ENCODE data around the gene MGLL. TPM values are rescaled to one million over a fixed set of nuclear protein-coding genes. Genes with fewer than 3 reads are reported as not detected.

MGLL gene
- total RNA-seq, 1 experiment from 2014 or later = 2.1 TPM

DNA sequence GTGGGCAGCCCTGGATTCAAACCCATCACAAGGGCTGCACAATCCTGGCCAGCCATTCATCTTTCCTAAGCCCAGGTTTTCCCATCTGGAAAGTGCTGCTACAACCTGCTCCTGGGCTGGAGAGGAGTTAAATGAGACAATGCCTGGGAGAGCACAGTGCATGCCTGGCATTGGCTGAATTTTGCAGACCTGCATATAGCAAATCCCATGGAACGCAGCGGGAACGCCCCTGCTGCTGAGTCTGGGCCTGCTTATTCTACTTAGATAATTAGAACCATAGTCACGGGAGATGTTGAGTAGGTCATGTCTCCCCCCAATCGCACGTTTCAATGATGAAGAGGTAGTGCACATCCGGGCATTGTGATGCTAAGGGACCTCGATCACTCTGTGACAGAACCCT lies 102.9 kb downstream of the MGLL start:
- no peak for DNase-seq (ENCODE audit: low read depth, low spot score)
- in situ Hi-C loops (cut with HindIII; ENCODE audit: low pct_unique_long_range_greater_than_20kb, low sequenced_read_pairs) = no loop called here
- H3K27ac ChIP-seq (ENCODE audit: low read length) = no peak overlapping the region
- no peaks in the 10 kb centered on the region for H3K4me1 ChIP-seq (ENCODE audit: control insufficient read depth, insufficient read depth, low read length)
- ChIA-PET CTCF (no interaction called here), POLR2A (no interaction called here)
- intact Hi-C loops (cut with micrococcal nuclease; ENCODE audit: unreplicated experiment) = no loop called here
- no peaks in the 10 kb centered on the region for H3K36me3 ChIP-seq (ENCODE audit: control insufficient read depth, insufficient read depth, low read length)
- TF ChIP-seq, protein P1, sequence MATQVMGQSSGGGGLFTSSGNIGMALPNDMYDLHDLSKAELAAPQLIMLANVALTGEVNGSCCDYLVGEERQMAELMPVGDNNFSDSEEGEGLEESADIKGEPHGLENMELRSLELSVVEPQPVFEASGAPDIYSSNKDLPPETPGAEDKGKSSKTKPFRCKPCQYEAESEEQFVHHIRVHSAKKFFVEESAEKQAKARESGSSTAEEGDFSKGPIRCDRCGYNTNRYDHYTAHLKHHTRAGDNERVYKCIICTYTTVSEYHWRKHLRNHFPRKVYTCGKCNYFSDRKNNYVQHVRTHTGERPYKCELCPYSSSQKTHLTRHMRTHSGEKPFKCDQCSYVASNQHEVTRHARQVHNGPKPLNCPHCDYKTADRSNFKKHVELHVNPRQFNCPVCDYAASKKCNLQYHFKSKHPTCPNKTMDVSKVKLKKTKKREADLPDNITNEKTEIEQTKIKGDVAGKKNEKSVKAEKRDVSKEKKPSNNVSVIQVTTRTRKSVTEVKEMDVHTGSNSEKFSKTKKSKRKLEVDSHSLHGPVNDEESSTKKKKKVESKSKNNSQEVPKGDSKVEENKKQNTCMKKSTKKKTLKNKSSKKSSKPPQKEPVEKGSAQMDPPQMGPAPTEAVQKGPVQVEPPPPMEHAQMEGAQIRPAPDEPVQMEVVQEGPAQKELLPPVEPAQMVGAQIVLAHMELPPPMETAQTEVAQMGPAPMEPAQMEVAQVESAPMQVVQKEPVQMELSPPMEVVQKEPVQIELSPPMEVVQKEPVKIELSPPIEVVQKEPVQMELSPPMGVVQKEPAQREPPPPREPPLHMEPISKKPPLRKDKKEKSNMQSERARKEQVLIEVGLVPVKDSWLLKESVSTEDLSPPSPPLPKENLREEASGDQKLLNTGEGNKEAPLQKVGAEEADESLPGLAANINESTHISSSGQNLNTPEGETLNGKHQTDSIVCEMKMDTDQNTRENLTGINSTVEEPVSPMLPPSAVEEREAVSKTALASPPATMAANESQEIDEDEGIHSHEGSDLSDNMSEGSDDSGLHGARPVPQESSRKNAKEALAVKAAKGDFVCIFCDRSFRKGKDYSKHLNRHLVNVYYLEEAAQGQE (IDR thresholded peaks at IDR 0.05; ENCODE audit: insufficient read depth in 1 of 2, low read depth in 2 of 2, low read length in 1 of 2) = no peak
- TF ChIP-seq TCF7L2 (IDR thresholded peaks at IDR 0.05; ENCODE audit: low read depth, low read length) = no peak
- no peak for TF ChIP-seq SIN3A (IDR thresholded peaks at IDR 0.05; ENCODE audit: borderline replicate concordance, insufficient read depth, low read depth, low read length)
- TF ChIP-seq, protein P2, sequence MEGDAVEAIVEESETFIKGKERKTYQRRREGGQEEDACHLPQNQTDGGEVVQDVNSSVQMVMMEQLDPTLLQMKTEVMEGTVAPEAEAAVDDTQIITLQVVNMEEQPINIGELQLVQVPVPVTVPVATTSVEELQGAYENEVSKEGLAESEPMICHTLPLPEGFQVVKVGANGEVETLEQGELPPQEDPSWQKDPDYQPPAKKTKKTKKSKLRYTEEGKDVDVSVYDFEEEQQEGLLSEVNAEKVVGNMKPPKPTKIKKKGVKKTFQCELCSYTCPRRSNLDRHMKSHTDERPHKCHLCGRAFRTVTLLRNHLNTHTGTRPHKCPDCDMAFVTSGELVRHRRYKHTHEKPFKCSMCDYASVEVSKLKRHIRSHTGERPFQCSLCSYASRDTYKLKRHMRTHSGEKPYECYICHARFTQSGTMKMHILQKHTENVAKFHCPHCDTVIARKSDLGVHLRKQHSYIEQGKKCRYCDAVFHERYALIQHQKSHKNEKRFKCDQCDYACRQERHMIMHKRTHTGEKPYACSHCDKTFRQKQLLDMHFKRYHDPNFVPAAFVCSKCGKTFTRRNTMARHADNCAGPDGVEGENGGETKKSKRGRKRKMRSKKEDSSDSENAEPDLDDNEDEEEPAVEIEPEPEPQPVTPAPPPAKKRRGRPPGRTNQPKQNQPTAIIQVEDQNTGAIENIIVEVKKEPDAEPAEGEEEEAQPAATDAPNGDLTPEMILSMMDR (IDR thresholded peaks at IDR 0.05) = no peak
- TF ChIP-seq POLR2AphosphoS5 (IDR thresholded peaks at IDR 0.05; ENCODE audit: low read depth, low read length) = no peak
- H3K4me3 ChIP-seq (ENCODE audit: low read depth in 2 of 2, low read length in 2 of 2) = no peak overlapping the region
- BruUV-seq (replicated peaks) = no TSS peak
- ATAC-seq = no peak
- H3K9me3 ChIP-seq (ENCODE audit: control insufficient read depth, insufficient read depth, low read depth, low read length) = no peaks in the 10 kb centered on the region
- peaks cover 7% of the 10 kb centered on the region; the same call in 1 of the 2 replicates for H3K27me3 ChIP-seq (ENCODE audit: control insufficient read depth, insufficient read depth, low read length)

DNA sequence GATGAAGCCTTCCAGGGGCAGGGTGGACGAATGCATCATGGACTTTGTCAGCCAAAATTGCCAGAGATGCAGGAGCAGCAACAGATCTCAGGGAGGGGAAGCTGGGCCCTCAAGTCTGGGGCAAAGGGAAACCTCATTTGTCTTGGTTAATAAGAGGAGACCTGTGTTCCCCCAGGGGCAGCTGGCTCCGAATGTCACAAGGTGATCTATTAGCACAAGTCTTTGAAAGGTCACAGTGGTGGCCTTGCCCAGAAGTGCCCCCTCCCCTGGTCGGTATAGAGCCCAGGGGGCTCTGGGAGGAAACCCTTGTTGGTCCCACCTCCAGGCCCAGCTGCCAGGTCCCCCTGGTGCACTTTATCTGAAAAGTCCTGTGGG lies 103.4 kb downstream of the MGLL start:
- TF ChIP-seq SIN3A (IDR thresholded peaks at IDR 0.05; ENCODE audit: borderline replicate concordance, insufficient read depth, low read depth, low read length) (no peak), TCF7L2 (IDR thresholded peaks at IDR 0.05; ENCODE audit: low read depth, low read length) (no peak)
- TF ChIP-seq, protein P2 (IDR thresholded peaks at IDR 0.05) = no peak
- TF ChIP-seq, protein P1 (IDR thresholded peaks at IDR 0.05; ENCODE audit: insufficient read depth in 1 of 2, low read depth in 2 of 2, low read length in 1 of 2) = no peak
- ChIA-PET POLR2A (no interaction called here), CTCF (no interaction called here)
- intact Hi-C loops (cut with micrococcal nuclease; ENCODE audit: unreplicated experiment) (no loop called here), in situ Hi-C loops (cut with HindIII; ENCODE audit: low pct_unique_long_range_greater_than_20kb, low sequenced_read_pairs) (no loop called here)
- Histone ChIP-seq H3K9me3 (ENCODE audit: control insufficient read depth, insufficient read depth, low read depth, low read length) (no peaks in the 10 kb centered on the region), H3K4me1 (ENCODE audit: control insufficient read depth, insufficient read depth, low read length) (no peaks in the 10 kb centered on the region), H3K27ac (ENCODE audit: low read length) (no peak overlapping the region), H3K27me3 (ENCODE audit: control insufficient read depth, insufficient read depth, low read length) (peaks cover 7% of the 10 kb centered on the region; the same call in 1 of the 2 replicates), H3K36me3 (ENCODE audit: control insufficient read depth, insufficient read depth, low read length) (no peaks in the 10 kb centered on the region), H3K4me3 (ENCODE audit: low read depth in 2 of 2, low read length in 2 of 2) (no peak overlapping the region)
- ATAC-seq (no peak), DNase-seq (ENCODE audit: low read depth, low spot score) (no peak)
- BruUV-seq (replicated peaks) = no TSS peak
